KG1 (cell line): Measurements from ENCODE around the gene CIAO3.

Source experiments
- DNase-seq: peaks from one replicate; lab custom pipeline; 2025; lab: John Stamatoyannopoulos, UW

CIAO3 gene

DNA sequence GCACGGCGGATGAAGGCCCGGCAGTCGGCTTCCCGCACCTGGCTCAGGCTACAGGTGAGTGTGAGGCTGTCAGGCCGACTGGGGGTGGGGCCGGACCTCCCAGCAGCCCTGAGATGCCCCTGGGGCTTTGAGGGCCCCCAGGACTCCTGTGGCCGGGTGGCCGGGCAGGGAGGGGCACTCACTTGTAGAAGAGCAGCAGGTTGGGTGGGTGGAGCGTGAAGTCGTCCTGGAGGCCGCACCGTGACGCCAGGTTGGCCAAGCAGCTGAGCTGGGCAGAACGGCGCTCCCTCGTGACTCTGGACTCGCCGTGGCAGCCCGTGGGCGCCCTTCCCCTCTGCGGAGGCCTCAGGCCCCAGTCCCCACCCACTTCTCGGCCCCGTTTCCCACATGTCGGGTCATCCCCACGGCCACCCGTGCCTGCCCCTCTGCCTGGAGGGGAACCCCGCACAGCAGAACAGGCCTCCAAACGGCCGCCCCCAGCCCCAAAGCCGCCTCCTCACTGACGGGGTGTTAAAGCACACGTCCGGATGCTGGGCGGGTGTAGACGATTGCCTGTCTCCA lies 34.5 kb upstream of the CIAO3 start:
- no peak for DNase-seq

GRCh38 chr16:774086-775001 lies 33.5 kb upstream of the CIAO3 start:
- no peak for DNase-seq

DNA sequence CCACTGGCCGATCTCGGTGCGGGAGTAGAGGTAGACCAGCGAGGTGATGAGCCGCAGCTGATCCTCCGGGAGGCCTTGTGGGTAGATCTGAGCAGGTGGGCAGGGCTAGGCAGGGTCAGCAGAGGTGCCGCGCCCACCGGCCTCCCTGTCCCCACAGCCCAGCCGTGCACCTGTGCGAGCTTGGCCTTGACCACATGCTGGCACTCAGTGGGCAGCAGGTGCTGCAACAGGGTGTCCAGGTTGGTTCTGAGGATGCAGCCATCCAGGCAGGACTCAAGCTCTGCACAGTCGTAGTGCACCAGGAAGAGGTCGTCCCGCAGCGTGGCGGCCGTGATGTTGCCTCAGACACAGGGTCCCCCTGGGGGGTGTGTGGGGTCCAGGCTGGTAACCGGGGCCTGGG lies 32.2 kb upstream of the CIAO3 start:
- DNase-seq: no peak

GRCh38 chr16:770411-770810 lies 29.6 kb upstream of the CIAO3 start:
- DNase-seq: no peak

GRCh38 chr16:769934-770333 lies 29.1 kb upstream of the CIAO3 start:
- DNase-seq: no peak

DNA sequence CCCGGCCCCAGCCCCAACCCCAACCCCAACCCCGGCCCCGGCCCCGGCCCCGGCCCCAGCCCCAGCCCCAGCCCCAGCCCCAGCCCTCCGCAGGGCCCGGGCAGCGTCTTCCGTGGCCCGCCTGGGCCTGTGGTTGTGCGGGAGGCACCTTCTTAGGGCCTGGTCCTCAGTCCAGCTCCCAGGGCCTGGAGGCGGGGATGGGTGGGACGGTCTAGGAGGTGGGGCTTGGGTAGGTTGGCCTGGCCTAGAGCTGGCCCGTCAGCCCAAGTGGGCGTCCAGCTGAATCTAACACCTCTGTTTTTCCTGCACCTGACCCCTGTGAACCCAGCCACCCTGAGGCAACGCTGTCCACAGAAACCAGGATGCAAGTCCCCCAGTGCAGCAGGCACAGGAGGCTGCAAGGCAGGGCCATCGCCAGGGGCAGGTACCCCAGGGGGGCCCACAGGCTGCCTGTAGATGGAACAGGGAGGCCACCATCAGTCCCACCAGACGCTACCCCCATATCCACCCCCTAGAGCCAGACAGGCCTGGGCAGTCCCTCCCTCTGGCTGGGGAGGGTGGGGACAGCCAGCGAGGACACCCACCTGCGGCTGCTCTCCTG lies 28.5 kb upstream of the CIAO3 start:
- DNase-seq: no peak

- DNase-seq: no peak
These were observed 27.6 kb upstream of the CIAO3 start for GRCh38 chr16:768428-768827.

DNA sequence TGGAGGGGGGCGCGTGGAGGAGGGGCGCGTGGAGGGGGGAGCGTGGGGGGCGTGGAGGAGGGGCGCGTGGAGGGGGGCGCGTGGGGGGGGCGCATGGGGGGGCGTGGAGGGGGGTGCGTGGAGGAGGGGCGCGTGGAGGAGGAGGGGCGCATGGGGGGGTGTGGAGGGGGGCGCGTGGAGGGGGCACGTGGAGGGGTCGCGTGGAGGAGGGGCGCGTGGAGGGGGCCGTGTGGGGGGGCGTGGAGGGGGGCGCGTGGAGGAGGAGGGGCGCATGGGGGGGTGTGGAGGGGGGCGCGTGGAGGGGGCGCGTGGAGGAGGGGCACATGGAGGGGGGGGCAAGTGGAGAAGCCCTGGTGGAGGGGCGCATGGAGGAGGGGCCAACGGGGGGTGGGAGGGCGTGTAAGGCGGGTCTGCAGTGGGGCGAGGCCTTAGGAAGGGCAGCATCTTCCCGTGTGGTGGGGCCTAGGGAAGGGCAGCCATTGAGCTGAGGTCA lies 27.0 kb upstream of the CIAO3 start:
- DNase-seq: no peak

DNA sequence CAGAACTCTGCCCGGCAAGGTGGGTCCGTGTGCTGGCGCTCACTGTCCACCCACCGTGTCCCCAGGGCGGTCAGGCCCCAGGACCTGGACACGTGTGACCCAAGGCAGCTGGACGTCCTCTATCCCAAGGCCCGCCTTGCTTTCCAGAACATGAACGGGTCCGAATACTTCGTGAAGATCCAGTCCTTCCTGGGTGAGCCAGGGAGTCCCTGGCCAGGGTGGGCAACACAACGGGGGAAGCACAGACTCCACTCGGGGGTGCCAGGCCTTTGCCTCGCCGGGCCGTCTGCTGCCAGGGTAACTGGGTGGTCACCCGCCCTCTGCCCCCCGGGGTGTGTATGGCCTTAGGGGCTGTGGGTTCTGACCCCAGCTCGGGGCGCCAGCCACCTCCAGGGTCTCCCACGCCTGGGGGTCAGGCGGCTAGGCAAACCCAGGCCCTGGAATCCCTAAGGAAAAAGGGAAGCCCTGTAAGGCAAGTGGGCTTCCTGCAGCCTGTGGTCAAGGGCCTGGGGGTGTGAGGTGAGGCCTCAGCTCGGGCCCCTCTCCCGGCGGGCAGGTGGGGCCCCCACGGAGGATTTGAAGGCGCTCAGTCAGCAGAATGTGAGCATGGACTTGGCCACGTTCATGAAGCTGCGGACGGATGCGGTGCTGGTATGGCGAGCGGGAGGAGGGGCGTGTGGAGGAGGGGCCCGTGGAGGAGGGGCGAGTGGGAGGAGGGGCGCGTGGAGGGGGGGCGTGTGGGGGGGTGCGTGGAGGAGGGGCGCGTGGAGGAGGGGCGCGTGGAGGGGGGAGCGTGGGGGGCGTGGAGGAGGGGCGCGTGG lies 26.2 kb upstream of the CIAO3 start:
- DNase-seq: no peak

GRCh38 chr16:766008-766819 lies 25.4 kb upstream of the CIAO3 start:
- no peak for DNase-seq

DNA sequence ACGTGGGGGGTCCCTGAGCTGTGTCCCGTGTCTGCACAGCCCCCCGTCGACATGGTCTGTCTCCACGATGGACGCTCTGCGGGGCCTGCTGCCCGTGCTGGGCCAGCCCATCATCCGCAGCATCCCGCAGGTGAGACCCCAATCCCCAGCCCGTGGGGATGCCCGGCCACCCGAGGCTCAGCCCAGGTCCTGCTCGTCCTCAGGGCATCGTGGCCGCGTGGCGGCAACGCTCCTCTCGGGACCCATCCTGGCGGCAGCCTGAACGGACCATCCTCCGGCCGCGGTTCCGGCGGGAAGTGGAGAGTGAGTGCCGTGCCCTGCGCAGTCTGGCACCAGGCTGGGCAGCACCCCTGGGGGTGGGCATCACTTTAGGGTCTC lies 24.7 kb upstream of the CIAO3 start:
- DNase-seq: no peak

GRCh38 chr16:764848-765487 lies 24.2 kb upstream of the CIAO3 start:
- DNase-seq: no peak

DNA sequence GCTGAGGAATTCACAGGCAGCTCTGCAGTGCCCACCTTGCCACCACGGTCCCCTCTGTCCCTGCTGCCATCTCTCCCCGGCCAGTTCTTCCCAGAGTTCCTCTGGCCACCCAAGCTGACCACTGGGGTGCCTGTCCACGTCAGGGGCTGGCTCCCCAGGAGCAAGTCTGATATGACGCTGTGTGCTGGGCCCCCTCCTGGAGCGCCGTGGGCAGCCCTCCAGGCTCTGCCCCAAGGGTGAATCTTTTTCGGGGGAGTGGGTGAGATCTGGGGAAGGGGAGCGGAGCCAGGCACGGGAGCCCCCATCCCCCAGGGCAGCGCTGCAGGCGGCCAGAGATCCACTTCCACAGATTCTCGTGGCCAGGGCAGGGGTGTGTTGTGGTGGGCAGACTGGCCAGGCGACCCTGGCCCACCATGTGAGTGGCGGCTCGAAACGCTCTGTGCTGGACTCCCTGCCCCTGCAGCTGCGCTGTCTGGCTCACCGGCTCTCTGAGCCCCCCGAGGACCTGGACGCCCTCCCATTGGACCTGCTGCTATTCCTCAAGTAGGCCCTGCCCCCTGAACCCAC lies 23.5 kb upstream of the CIAO3 start:
- DNase-seq: no peak

- no peak for DNase-seq
These were observed 22.8 kb upstream of the CIAO3 start for GRCh38 chr16:763369-764183.

- DNase-seq: no peak
These were observed 21.9 kb upstream of the CIAO3 start for GRCh38 chr16:762595-763268.

DNA sequence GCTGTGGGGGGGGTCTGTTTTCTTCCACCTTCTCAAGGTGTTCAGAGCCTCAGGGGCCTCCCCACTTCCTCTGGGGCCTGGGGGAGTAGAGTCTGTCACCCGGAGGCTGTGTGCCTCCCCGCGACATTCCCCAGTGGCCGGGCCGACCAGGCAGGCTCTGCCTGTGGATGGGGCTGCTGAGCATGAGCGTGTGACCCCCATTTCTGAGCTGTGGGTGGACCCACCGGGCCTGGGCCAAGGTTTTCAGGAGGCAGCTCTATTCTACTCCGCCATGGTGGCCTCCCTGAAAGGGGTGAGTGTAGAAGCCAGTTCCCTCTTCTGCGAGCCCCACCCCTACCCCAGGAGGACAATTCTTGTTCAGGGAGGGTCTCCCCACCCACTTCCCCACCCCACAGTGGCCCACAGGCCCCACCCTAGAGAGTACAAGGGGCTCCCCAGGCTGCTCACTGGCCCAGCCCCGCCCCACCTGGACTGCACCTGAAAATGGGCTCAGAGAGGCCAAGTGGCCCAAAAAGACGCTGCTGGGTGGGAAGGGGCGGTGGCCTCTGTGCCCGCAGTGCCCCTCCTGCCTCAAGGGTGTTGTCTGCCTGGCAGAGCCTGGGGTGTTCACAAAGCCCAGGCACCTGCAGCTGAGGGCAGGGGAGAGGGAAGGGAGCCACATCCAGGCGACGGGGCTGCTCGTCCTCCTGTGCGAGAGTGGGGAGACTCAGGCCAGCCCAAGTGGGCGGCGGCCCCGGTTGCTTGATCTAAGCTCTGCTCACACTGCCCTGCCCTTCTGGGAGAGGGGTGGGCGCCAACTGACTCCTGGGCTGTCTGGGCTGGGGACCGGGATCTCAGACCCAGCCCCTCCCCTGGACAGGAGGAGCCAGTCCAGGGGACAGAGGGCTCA lies 21.1 kb upstream of the CIAO3 start:
- no peak for DNase-seq

DNA sequence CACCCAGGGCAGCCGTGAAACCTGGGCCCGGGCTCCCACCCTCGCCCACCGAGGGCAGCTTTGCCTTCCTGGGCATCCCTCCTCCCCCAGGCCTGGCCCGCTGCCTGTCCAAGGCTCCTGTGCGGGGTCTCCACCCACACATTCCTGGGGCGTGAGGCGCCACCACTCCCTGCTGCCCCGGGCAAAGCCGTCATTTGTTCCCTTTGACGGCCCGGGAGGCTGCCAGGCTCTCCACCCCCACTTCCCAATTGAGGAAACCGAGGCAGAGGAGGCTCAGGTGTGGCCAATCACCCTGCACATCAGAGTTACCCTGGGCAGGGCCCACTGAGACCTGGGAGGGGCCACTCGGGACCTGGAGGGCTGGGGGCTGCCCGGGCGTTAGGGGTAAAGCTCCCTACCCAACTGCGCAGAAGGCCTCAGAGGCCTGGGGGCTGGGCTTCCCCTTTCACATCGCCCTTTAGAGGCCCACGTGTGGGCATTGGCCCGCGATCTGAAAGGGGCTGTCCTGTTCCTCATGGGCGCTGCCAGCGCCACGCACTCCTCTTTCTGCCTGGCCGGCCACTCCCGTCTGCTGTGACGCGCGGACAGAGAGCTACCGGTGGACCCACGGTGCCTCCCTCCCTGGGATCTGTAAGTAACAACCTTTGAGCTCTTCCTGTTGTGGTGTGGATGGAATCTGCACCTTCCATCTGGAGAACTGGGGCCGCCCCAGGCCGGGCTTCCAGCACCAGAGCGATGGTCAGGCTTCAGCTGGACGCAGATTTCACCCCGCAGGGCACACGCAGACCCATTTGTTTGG lies 19.9 kb upstream of the CIAO3 start, which contains the start of gene MSLN:
MSLN (plus strand) TSS at position 190 of the 799 bp plus-strand sequence. CDS start 1,947 bp downstream, outside the sequence.
- DNase-seq: no peak
